ENCODE data around the gene GPR39.

GPR39 gene

GRCh38 chr2:132448331-132448730 is 31.7 kb downstream of the GPR39 start:
- DNase-seq, result no peak

GRCh38 chr2:132448771-132449170 is 32.2 kb downstream of the GPR39 start:
- DNase-seq, result no peak

DNA sequence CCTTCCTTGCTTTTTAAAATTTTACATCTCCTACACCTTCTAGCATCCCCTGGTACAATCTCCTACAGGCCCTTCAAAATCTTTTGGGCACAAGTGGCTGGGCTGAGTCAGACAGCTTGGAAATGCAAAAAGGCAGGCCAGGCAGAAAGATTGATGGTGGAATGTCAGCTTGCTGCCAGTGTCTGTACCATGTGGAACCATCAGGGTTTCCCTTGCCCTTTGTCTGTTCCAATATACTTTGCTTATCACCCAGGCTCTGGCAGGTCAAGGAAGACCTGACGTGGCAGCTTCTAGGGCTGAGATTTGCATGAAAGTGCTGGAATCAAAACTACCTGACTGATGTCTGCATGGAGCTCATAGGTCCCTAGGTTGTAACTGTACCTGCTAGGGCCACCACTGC is 33.3 kb downstream of the GPR39 start:
- DNase-seq, result no peak

GRCh38 chr2:132460781-132461180 is 44.2 kb downstream of the GPR39 start:
- no peak for DNase-seq

DNA sequence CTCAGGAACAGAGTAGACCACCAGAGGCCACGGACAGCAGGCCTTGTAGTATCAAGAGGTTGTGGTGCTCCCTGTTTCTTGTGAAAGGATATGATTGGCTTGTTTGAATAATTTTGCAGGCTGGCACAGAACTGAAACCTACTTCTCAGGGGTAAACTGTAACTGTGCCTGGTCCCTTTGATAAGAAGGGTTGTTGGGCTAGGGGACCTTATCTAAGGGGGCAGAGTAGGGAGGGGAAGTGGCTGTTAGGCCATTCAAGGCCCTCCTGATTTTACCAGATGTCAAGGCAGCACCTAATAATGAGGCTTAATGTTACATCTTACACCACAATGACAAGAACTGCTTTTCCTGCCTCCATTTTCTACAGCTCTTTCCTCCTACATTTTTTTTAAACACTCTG is 45.6 kb downstream of the GPR39 start:
- DNase-seq, result no peak

DNA sequence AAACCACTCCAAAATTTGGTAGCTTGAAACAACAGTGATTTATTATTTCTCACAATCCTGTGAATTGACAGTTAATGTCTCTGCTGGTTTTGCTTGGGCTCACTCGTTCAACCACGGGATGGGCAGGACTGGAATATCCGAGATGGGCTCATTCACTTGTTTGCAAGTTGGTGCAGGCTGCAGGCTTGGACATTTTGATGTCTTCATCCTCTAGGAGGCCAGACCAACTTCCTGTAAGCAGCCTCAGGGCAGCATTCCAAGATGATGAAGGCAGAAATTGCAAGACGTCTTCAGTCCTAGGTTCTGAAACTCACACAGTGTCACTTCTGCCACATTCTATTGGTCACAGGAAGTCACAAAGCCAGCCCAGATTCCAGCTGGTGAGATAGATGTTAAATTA is 47.1 kb downstream of the GPR39 start:
- no peak for DNase-seq

- no peak for DNase-seq
Measured at GRCh38 chr2:132465917-132466316, 49.3 kb downstream of the GPR39 start.

GRCh38 chr2:132466428-132467028 is 49.9 kb downstream of the GPR39 start:
- DNase-seq, result no peak

DNA sequence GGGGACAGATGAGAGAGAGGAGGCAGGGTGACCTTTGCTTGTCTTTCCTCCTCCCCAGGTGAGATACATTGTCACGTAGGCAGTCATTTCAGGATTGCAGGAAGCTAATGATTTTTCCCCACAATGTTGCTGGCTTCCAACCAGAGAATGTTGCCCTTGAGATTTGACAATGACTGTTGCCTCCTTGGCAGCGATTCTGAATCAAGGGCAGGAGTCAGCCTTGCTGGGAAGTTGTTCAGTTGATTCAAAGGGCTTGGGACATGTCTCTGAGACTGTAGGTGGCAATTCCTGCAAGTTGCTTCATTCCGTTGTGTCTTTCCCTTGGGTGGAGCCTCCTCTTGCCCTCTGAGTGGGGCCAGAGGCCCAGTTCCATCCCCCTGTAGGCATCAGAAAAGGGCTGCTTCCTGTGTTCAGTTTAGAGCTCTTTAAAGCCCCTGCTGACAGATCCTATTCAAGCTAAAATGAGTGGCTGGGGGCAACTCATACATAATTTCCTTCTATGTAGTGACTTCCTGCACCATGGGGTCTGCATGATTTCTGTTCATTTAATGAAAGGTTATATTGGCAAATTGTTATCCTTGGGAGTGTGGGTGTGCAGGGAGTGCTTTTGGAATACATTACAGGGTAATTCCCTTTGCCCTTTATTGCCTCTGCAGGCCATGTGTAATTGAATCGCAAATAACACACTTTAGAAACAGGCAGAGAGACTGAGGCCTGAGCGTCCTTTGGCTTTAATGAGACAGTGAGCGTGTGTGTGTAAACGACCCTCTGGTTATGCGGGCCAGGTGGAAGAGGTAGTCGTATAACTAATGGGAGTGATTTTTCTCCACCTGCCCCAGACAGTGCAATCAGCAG is 52.4 kb downstream of the GPR39 start:
- DNase-seq, result no peak

DNA sequence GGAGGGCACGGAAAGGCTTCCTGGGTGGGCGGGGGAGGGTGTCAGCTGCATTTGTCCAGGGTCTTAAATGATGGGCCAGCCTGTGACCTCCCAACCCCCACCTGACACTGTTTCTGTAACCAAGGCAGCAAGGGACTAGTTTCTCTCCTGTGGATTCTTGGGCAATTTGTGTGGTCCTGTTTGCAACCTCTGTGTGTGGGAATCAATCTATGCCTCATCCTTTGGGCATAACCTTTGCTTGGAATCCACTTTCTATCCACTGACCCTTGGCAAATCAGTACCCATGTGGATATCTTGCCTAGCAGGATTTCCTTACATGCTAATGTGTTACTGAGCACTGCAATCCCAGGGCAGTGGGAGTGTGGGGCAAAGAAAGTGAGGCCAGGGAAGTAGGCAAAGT is 54.1 kb downstream of the GPR39 start:
- DNase-seq, result no peak

GRCh38 chr2:132473174-132473883 is 56.7 kb downstream of the GPR39 start:
- DNase-seq, result no peak

- no peak for DNase-seq
Measured at GRCh38 chr2:132475615-132476014, 59.0 kb downstream of the GPR39 start.

GRCh38 chr2:132477436-132477835 is 60.8 kb downstream of the GPR39 start:
- no peak for DNase-seq

DNA sequence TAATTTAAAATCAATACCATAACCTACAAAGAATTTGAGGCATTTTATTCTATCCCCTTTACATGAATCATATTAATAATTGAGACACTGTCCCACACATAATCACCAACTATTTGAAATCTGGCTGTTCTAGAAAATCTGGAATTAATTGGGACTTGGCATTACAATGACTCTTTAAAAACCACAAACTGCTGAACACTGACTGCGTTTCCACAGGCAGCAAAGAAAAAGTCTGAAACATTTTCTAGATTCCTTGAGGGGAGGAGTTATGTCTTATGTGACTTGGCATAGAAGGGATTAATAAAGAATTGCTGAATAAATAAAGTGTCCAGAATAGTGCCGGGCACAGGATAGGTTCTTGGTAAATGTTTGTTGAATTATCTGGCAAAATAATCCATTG is 61.4 kb downstream of the GPR39 start:
- DNase-seq, result no peak

DNA sequence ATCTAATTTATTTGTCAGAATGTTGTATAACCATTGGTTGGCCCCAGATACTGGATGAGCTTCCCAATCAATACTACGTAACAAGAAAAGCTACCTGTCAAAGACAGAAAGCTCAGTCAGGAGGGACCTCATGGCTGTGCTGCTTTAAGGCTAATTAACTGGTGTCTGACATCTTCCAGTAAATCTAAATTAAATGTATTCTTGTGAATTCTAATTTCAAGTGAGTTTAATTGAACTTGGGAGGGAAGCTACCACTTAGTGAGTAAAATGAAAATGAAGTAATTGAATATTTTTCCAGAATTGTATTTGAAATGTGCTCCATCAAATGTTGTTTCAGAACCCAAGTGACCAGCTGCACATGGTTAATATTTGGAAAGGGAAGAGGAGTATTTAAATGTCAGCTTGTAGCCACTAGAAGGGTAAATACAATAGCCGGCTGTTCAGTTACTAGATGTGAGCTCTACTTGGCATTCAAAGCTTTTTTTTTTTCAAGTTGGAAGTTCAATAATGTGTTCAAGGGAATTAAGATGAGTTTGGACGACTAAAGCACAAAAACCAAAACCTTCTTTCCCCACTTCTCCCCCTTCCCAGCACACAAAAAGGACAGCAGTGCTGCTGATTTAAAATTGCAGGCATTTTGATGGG is 62.0 kb downstream of the GPR39 start:
- DNase-seq, result no peak

DNA sequence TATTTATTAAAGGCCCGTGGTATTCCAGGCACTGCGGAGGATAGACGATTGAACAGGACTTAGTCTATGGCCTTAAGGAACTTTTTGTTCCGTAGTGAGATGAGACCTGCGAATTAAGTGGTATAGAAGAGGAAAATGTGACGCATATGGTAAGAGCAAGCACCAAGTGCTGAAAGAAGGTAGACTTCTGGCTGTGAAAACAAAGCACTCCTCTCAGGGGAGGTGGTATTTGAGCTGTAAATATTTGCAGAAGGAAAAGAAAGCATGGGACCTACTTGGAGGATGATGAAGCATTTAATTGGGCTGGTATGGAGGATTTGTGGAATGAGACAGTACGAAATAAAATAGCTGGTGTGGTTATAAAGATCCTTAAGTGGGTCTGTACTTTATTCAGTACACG is 62.5 kb downstream of the GPR39 start:
- DNase-seq, result no peak

- no peak for DNase-seq
Measured at GRCh38 chr2:132482821-132483220, 66.2 kb downstream of the GPR39 start.

GRCh38 chr2:132484144-132484543 is 67.5 kb downstream of the GPR39 start:
- no peak for DNase-seq

- DNase-seq, result no peak
Measured at GRCh38 chr2:132488491-132488890, 71.9 kb downstream of the GPR39 start.

- no peak for DNase-seq
Measured at GRCh38 chr2:132489150-132489549, 72.5 kb downstream of the GPR39 start.

GRCh38 chr2:132495881-132496280 is 79.3 kb downstream of the GPR39 start:
- no peak for DNase-seq

GRCh38 chr2:132496555-132496954 is 80.0 kb downstream of the GPR39 start:
- DNase-seq, result no peak

GRCh38 chr2:132497591-132497990 is 81.0 kb downstream of the GPR39 start:
- no peak for DNase-seq

DNA sequence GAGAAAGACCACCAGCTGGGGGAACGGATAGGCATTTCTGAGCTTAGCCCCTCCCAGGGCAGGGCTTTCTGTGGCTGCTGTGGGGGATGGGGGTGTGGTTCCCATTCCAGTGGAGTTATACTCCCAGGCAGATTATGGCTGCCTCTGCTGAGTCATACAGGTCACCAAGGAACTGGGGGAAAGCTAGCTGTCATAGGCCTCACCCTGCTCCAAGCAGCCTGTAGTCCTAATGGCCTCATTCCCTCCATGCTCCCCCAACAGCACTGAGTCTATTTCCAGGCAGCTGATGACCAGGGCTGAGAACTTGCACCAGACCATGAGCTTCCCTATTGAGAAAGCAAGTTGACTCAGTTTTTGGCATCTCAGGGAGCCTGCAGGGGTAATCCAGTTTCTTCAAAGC is 87.1 kb downstream of the GPR39 start:
- no peak for DNase-seq

All from CD4-positive, alpha-beta T cell treated with Interleukin-17A for 1 hour (primary cell).